Body of pancreas (tissue), 4 donors: Measurements from ENCODE around the gene COBL. TPM values are rescaled to one million over a fixed set of nuclear protein-coding genes. Genes with fewer than 3 reads are reported as not detected.
A peak's percentile ranks its signal among the peaks of the same experiment; 100 is the strongest.

ENCODE experiments used
- ATAC-seq: fragments of 150-250 bp; one replicate; pipeline ENCODE4 v1.9.1; 2016
- DNase-seq, 4 donors: peaks; one replicate each; pipeline ENCODE4 v3.0.0-alpha.2; 2019
- H3K27ac ChIP-seq, 4 donors: fragments of 200-600 bp; sonication (generic); 1 replicate in 3 of 4; 2 replicates in 1 of 4; pipeline versions ENCODE4 v1.5.1 to v1.6.1; 2016 to 2019; ENCODE audit warnings: mild to moderate bottlenecking in 1 of 4, mixed read lengths in 1 of 4, moderate library complexity in 1 of 4
- H3K27me3 ChIP-seq, 2 donors: fragments of 200-600 bp; sonication (generic); one replicate each; pipeline ENCODE4 v1.6.0; 2016; ENCODE audit warnings: mild to moderate bottlenecking in 1 of 2
- H3K36me3 ChIP-seq, 2 donors: fragments of 200-600 bp; sonication (generic); replicated peaks in 1 of 2; 2 replicates each; pipeline ENCODE4 v1.5.1; 2016; ENCODE audit warnings: low read depth in 2 of 2; ENCODE audit not compliant: insufficient read depth in 1 of 2
- H3K4me1 ChIP-seq: fragments of 200-600 bp; sonication (generic); one replicate; pipeline ENCODE4 v1.6.0; 2016
- H3K4me3 ChIP-seq, 2 donors: fragments of 200-600 bp; sonication (generic); 1 replicate in 1 of 2; 2 replicates in 1 of 2; pipeline ENCODE4 v1.5.1; 2016 to 2019
- H3K9me3 ChIP-seq, 3 donors: fragments of 200-600 bp; sonication (generic); 1 replicate in 2 of 3; 2 replicates in 1 of 3; pipeline ENCODE4 v1.5.1; 2016
- POLR2A ChIP-seq, 3 donors: fragments of 450-650 bp; IDR thresholded peaks; one replicate each; pipeline ENCODE4 v1.6.1; 2016; ENCODE audit warnings: antibody characterized with exemption in 3 of 3, mild to moderate bottlenecking in 2 of 3
- WGBS, 2 donors: methylation state at CpG; one replicate each; pipeline ENCODE4 v1.1.5; 2017; 5-methylcytosine and 5-hydroxymethylcytosine counted together
- intact Hi-C: fragments of 100-400 bp; cut with DNase I; formaldehyde crosslinking; loops from one replicate; pipeline ENCODE4 v1.15.1; 2023
- total RNA-seq, 2 donors: library from RNA; depleted of rRNA; stranded (reverse); fragments of >200 nt; gene quantifications; one replicate each; pipeline ENCODE4 v1.1.0, GENCODE V29; 2016
- TF ChIP-seq, protein P1 (sequence below), 7 experiments: fragments of 450-650 bp in 4 of 7; fragments of 200-600 bp in 3 of 7; sonication (generic) in 3 of 7; IDR thresholded peaks; one replicate each; pipeline ENCODE4 v1.5.1; 2016 to 2019; ENCODE audit warnings: antibody characterized with exemption in 7 of 7

COBL gene
- total RNA-seq, 2 donors from 2014 or later = 22.3 to 25.4 TPM

DNA sequence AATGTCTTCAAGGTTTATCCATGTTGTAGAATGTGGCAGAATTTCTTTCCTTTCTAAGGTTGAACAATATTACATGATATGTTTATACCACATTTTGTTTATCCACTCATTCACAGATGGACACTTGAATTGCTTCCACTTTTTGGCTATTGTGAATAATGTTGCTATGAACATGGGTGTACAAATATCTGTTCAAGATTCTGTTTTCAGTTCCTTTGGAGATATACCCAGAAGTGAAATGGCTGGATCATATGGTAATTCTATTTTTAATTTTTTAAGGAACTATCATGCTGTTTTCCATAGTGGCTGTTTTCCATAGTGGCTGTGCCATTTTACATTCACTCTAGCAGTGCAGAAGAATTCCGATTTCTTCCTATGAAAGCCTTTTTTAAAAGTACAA lies 339.2 kb downstream of the COBL start:
- WGBS, 2 donors = 86 to 92% methylated on average over 1 of the region's 1 CpG
- intact Hi-C loops = no loop called here

DNA sequence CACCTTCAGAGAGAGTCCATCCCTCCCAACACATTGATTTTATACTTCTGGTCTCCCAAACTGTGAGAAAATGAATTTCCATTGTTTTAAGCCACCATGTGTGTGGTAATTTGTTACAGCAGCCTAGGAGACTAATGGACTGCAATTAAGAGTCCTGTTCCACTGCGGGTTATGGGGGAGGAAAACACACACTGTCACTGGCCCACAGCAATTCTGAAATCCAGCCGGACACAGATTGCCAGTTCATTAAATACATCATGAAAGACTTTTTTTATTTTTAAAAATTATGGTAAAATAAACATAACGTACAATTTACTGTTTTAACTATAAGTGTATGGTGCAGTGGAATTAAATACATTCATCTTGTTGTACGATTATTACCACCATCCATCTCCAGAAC lies 340.5 kb downstream of the COBL start:
- no peaks in the 10 kb centered on the region for H3K36me3 ChIP-seq
- DNase-seq (no peak), ATAC-seq (no peak)
- WGBS, 2 donors = 94% methylated on average over 4 of the region's 4 CpGs
- no peaks in the 10 kb centered on the region for H3K27me3 ChIP-seq
- TF ChIP-seq, protein P1, sequence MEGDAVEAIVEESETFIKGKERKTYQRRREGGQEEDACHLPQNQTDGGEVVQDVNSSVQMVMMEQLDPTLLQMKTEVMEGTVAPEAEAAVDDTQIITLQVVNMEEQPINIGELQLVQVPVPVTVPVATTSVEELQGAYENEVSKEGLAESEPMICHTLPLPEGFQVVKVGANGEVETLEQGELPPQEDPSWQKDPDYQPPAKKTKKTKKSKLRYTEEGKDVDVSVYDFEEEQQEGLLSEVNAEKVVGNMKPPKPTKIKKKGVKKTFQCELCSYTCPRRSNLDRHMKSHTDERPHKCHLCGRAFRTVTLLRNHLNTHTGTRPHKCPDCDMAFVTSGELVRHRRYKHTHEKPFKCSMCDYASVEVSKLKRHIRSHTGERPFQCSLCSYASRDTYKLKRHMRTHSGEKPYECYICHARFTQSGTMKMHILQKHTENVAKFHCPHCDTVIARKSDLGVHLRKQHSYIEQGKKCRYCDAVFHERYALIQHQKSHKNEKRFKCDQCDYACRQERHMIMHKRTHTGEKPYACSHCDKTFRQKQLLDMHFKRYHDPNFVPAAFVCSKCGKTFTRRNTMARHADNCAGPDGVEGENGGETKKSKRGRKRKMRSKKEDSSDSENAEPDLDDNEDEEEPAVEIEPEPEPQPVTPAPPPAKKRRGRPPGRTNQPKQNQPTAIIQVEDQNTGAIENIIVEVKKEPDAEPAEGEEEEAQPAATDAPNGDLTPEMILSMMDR (IDR thresholded peaks at IDR 0.05) = no peak
- TF ChIP-seq POLR2A (IDR thresholded peaks at IDR 0.05) = no peak
- H3K4me3 ChIP-seq = no peak overlapping the region
- peaks cover 22% of the 10 kb centered on the region for H3K4me1 ChIP-seq
- no peak overlapping the region for H3K27ac ChIP-seq
- H3K9me3 ChIP-seq = no peaks in the 10 kb centered on the region
- intact Hi-C loops = no loop called here

More for the DNA sequence above, 339.2 kb downstream of the COBL start:
- Histone ChIP-seq H3K27me3 (no peaks in the 10 kb centered on the region), H3K9me3 (no peaks in the 10 kb centered on the region), H3K4me3 (no peak overlapping the region), H3K36me3 (no peaks in the 10 kb centered on the region), H3K27ac (no peak overlapping the region), H3K4me1 (peaks cover 11% of the 10 kb centered on the region)
- DNase-seq = no peak
- ATAC-seq = no peak
- TF ChIP-seq, protein P1 (IDR thresholded peaks at IDR 0.05) = no peak
- no peak for TF ChIP-seq POLR2A (IDR thresholded peaks at IDR 0.05)

DNA sequence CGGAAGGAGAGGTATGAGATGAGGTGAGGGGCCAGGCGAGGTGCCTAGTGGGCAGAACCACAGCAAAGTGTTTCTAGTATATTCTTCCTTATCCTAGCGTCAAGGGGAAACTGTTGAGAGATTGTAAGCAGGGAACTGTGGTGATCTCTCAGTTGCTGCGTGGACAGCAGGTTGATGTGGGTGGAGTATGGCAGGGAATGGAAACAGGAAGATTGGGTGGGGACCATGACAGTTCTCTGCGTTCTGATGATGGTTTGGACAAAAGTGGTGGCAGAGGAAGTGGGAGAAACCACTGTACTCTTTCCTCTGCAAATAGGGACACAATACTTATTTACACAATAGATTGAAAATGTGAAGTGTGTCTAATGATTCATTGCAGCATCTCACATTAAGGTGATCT lies 342.4 kb downstream of the COBL start:
- DNase-seq (no peak), ATAC-seq (no peak)
- H3K9me3 ChIP-seq = no peaks in the 10 kb centered on the region
- no peak overlapping the region for H3K4me3 ChIP-seq
- H3K27ac ChIP-seq = no peak overlapping the region
- intact Hi-C loops = no loop called here
- WGBS, 2 donors = 82 to 87% methylated on average over 5 of the region's 5 CpGs
- no peaks in the 10 kb centered on the region for H3K36me3 ChIP-seq
- H3K4me1 ChIP-seq = peaks cover 41% of the 10 kb centered on the region
- no peaks in the 10 kb centered on the region for H3K27me3 ChIP-seq
- TF ChIP-seq, protein P1 (IDR thresholded peaks at IDR 0.05) = no peak
- no peak for TF ChIP-seq POLR2A (IDR thresholded peaks at IDR 0.05)

DNA sequence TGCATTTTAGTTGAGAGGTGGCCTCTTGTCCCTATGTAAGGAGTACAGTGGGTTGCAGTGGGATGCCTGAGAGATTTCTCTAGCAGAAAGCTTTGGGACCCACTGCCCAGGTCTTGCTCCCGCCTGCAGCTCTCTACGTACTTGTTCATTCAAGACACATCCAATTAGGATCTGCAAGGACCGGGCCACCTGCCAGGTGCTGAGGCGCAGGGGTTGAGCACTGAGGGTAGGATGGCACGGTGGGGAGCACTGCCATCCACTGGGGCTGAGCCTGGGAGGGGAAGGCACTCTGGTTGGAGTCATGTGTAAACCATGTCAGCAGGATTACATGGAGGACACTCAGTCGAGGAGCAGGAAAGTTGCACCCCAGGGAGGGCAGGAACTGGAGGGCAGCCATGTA lies 342.8 kb downstream of the COBL start:
- 87 to 95% methylated on average over 6 of the region's 6 CpGs for WGBS, 2 donors
- H3K27me3 ChIP-seq = no peaks in the 10 kb centered on the region
- intact Hi-C loops = no loop called here
- DNase-seq (no peak), ATAC-seq (no peak)
- peaks cover 42% of the 10 kb centered on the region for H3K4me1 ChIP-seq
- H3K27ac ChIP-seq = no peak overlapping the region
- TF ChIP-seq POLR2A (IDR thresholded peaks at IDR 0.05) = no peak
- TF ChIP-seq, protein P1 (IDR thresholded peaks at IDR 0.05) = no peak
- no peaks in the 10 kb centered on the region for H3K36me3 ChIP-seq
- no peak overlapping the region for H3K4me3 ChIP-seq
- H3K9me3 ChIP-seq = no peaks in the 10 kb centered on the region

DNA sequence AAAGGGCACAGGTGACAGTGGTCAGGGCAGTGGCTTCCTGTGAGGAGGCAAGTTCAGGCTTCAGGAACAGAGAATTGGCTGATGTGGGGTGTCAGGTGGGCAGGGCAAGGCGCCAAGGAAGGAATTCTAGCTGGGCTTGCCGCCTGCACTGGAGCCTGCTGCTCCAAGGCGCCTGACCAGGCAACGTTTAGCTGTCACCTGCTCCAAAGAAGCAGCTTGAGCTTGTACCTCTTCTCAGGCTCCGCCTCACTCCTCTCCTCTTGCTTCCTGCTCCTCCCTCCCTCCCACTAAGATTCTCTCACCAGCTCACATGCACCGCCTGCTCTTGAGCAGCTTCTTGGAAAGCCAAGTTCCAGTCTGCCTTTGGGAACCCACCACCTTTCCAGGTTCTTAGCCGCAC lies 346.5 kb downstream of the COBL start:
- TF ChIP-seq, protein P1 (IDR thresholded peaks at IDR 0.05) = peak in 1 of 7 experiments; percentile 1
- peak; percentile 21 to 61 (median 47) for TF ChIP-seq POLR2A (IDR thresholded peaks at IDR 0.05)
- Histone ChIP-seq H3K27me3 (peaks cover 0 to 5% of the 10 kb centered on the region in 2 donors), H3K9me3 (no peaks in the 10 kb centered on the region), H3K4me3 (no peak overlapping the region), H3K36me3 (no peaks in the 10 kb centered on the region), H3K4me1 (peaks cover 52% of the 10 kb centered on the region), H3K27ac (peak overlapping the region; percentile 73 to 87 (median 78))
- intact Hi-C loops = no loop called here
- ATAC-seq (peak; percentile 98), DNase-seq (peak; percentile 94 to 97 (median 96))
- WGBS, 2 donors = 27 to 41% methylated on average over 6 to 7 of the region's 7 CpGs
